GM19035 (cell line): Measurements from ENCODE around the gene DAZAP2.
"Not testable (repeated sequence)": the region's sequence is repeated elsewhere in the genome, so short reads cannot be mapped to it uniquely, and the experiment has no call there.

ENCODE experiments used
- ATAC-seq: cut with Tn5 transposase; IDR thresholded peaks from one replicate; pipeline ENCODE4 v1.9.1; 2021; ENCODE audit not compliant: unreplicated experiment

DAZAP2 gene

DNA sequence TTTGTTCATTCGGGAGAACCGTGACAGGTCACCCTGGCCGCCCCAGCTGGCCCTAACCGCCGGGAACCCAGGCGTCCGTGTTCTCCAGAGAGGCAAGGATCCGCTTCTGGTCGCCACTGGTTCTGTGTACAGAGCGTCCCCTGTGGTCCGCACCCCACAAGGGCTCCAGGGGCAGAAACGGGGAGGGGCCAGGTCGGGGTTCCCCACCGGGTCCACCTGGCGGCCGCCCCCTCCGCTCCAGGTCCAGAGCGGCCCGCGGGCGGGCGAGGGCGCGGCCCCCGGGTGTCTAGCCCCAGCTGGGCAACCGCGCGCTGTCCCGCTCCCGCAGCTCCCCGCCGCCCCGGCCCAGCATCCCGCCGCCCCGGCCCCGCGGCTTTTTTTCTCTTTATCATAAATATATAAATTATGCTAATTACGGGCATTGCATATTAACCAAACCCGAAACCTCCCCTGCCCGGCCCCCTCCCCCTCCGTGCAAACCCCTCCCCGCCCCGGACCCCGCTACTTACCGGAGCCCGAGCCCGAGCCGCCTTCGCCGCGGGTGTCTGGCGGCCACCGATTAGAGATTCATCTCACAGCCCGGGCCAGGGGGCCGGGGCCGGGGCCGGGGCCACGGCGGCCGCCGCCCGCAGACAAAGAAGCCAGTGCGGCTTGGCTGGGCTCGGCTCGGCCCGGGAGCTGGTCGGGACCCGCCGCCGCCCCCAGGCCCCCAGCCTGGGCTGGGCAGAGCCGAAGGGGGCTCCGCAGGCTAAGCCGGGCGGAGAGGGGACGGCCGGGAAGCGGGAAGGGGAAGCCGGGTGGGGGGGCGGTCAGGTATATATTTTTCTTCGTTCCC lies 21.3 kb upstream of the DAZAP2 start:
- ATAC-seq = peak; percentile 40

DNA sequence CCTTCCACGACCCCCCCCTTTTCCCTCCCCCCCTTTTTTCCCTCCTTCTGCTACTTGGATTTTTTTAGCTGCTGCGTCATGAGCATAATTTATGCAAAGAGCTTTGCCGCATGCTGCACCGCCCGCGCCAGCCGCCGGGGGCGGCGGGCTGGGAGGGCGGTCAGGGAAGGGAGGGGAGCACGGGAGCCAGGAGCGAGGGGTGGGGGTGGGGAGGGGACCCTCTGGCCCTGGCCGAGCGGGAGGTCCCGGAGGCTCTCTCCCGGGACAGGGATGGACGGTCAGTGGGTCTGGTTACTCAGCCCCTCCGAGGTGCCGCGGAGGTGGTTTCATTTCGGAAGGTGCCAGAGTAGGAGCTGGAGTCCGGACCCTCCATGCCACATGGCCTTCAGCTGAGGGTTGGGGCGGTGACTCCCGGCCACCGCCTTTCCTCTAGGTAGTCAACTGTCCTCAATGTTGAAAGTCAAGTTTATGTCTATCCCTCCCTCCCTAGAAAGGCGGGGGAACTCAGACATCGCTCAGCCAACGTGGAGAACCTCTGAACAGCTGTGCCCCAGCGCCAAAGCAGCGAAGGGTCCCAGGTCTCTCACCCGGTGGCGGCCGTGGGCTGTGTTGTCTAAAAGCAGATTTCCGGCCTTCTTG lies 20.5 kb upstream of the DAZAP2 start, which contains the start of gene POU6F1:
Gene POU6F1 (minus strand): TSS at position 95 of the 639 bp plus-strand sequence. CDS start 11,226 bp downstream, outside the sequence.
- ATAC-seq = peak; percentile 72

DNA sequence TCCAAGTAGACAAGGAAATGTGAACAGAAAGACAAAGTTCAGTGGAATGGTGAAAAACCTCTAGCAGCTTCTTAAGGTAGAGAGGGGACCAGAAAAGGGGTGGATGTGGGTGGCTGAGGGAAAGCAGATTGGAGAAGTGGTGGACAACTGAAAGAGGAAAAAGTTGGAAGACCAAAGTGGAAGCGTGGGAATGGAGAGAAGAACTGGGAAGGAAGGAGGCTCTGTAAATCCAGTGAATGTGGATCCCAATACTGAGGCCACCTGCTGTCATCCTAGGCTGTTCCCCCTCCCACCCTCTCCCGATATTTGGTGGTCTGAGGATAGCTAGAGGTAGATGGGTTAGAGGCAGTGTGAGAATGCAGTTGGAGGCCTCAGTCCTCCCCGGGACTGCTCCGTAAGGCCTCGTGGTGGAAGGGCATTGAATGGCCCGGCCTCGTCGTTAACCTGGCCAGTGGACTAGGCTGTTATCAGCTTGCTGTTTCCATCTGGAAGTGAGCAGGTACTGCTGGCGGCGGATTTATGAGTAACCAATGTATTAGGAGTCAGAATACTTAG lies 19.9 kb upstream of the DAZAP2 start:
- ATAC-seq = no peak

DNA sequence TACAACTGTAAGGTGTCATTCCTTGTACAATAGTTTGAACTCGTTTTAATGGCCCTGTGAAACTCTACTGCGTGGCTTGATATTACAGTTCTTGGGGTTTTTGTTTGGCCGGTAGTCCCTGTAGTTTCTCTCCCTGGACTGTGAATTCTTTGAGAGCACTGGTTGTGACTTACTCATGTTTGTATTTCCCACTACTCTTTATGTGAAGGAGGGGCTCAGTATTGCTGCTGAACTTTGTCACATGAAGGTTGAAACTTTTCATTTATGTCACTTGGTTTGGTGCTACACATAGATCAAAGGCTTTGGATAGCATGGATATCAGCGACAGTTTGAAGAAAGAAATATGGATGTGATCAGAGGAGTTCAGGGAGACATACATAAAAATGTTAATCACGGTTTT lies 19.3 kb upstream of the DAZAP2 start:
- no peak for ATAC-seq

DNA sequence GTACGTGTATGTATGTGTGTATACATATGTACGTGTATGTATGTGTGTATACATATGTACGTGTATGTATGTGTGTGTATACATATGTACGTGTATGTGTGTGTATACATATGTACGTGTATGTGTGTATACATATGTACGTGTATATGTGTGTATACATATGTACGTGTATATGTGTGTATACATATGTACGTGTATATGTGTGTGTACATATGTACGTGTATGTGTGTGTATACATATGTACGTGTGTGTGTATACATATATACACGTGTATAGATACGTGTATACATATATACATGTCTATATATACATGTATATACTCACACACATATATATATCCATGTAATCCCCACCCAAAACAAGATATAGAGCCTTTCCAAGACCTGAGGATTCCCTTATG lies 18.8 kb upstream of the DAZAP2 start:
- ATAC-seq = not testable (repeated sequence)

DNA sequence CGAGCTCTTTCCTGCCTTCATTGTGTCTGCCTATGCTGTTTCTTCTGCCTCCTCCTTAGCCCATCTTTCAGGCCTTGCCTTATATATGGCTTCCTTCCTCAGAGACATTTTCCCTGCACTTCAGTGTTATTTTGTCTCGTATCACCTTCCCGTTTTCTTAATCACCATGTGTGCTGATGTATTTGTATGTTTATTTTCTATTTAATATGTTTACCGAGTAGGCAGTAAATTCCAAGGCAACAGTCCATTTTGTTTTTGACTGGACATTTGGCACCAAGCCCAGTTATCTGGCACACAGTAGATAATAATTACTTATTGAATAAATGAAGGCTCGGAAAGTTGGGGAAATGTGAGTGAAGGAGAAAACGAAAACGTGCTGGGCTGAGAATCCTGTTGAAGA lies 16.2 kb upstream of the DAZAP2 start:
- no peak for ATAC-seq

DNA sequence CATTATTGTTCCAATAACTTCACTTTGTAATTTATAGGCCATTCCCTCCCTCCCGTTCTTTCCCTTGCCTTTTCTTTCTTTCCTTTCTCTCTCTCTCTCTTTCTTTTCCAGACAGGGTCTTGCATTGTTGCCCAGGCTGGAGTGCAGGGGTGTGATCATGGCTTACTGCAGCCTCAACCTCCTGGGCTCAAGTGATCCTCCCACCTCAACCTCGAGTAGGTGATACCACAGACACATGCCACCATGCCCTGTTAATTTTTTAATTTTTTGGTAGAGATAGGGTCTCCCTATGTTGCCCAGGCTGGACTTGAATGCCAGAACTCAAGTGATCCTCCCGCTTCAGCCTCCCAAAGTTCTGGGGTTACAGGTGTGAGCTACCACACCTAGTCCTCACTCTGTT lies 14.0 kb upstream of the DAZAP2 start:
- no peak for ATAC-seq

DNA sequence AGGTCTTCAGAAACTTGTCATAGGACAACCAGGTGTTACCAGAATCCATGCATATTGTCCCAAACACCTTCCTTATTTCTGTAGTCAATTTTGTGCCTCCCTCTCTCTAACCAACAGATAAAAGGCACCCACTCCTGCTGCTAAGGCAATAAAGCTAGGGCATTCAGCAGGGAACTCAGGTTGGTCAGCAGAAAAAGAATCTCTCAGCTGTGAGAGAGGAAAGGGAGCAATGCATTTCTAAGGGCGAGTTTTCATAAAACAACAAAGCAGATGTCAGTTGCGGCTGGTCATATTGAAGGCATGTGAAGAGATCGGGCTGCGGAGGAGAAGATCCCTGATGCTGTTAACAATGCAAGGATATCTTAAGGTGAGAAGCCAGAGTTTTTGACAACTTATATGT lies 13.4 kb upstream of the DAZAP2 start:
- ATAC-seq = no peak

DNA sequence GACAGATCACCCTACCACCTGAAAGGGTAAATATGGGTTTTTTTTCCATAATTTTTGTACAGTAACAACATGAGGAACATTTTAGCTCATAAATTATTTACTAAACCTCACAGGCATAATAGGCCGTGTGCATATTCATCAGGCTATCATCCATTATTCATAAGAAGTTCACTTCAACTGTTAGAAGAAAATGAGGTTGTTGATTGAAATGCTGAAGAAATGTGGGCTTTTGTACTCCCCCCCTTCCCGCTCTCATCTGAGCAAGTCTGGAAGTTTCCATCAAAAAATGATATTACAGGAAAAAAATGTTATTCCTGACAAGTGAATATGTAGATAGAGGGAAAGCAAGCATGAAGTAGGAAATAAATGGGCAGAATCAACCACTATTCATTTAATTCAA lies 12.9 kb upstream of the DAZAP2 start:
- no peak for ATAC-seq

DNA sequence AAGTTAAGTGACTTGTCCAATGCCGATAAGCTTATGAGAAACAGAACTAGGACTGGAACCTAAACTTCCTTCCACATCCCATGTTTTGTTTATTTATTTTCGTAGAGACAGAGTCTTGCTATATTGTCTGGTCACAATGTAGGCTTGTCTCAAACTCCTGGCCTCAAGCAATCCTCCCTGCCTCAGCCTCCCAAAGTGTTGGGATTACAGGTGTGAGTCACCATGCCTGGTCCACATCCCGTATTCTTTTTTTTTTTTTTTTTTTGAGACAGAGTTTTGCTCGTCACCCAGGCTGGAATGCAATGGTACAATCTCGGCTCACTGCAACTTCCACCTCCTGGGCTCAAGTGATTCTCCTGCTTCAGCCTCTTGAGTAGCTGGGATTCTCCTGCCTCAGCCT lies 11.5 kb upstream of the DAZAP2 start:
- not testable (repeated sequence) for ATAC-seq

DNA sequence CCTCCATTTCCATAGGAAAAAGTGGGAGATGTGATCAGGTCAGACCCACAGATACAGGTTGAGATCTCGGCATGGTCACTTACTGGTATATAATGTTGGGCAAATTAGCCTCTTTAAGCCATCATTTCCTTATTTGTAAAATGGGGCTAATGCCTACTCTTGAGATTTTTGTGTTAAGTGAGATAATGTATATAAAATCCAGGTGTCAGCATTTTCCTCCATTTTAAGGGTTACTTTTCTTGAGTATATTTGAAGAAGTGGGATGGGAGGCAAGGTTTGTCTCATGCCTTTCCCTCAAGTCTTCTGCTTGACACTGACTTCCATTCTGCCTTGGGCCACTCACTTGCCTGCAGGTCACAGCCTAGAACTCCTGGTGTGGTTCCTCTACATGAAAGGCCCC lies 10.7 kb upstream of the DAZAP2 start:
- no peak for ATAC-seq

DNA sequence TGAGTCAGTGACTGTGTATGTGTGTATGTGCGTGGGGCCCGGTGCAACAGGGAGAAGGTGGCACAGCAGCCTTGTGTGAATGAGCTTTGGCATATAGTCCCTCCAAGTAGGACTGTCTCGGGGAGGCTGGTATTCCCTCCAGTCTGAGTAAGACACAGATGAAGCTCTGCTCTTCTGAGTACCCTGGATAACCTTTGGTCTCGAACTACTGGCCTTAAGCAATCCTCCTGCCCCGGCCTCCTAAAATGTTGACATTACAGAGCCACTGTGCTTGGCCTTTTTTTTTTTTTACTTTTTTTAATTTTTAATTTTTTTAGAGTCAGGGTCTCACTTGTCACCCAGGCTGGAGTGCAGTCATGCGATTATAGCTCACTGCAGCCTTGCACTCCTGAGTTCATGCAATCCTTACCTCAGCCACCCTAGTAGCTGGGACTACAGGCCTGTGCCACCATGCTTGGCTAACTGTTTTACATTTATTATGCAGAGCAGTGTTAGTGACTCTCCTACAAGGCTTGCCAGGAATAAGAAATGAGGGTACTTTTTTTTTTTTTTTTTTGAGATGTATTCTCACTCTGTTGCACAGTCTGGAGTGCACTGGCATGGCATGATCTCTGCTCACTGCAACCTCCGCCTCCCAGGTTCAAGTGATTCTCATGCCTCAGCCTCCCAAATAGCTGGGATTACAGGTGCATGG lies 9.4 kb upstream of the DAZAP2 start:
- no peak for ATAC-seq

DNA sequence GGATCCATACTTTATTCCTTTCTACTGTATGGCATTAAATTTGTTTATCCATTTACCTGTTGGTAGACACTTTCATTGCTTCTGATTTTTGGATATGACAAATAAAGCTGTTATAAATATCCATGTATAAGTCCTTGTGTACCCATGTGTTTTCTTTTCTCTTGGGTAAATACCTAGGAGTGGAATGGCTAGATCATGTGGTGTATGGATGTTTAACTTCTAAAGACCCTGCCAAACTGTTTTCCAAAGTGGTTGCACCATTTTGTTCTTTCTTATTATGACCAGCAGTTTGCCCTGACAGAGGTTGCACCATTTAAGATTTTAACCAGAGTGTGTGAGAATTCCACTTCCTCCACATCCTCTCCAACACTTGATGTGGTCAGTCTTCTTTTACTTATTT lies 6.0 kb upstream of the DAZAP2 start:
- no peak for ATAC-seq

DNA sequence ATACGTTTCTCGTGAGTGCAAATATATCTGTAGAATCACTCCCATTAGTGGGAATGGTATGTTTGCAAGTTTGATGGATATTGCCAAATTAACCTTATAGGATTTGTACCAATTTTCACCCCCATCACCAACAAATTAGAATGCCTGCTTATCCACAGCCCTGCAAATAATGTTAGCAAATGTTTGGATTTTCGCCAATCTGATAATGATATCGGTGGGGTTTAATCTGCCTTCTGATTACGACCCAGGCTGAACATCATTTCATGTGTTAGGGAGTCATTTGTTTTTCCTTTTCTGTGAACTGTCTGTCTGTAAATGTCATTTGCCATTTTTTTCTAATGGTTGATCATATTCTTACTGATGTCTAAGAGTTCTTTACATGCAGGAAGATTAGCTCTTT lies 4.1 kb upstream of the DAZAP2 start:
- ATAC-seq = no peak

DNA sequence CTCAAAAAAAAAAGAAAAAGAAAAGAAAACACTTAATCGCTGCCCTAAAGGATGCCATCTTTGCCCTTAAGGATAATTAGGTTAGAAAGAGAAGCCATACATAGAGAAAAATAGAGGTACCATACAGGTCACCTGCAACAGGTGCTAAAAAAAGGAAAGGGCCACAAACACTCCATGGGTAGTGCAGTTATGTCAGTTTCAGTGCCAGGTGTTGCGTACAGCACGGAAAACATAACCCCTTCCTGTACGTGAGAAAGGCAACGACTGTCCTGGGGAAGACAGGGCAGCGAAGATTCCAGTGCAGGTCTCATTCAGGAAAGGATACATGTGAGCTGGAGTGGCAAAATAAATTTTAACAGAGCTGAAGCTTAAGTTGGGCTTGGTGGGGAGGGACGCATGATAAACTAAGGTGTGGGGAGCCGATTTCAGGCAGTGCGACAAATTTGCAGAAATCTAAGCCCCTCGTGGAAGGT lies 553 bp upstream of the DAZAP2 start:
- ATAC-seq = peak; percentile 2

DNA sequence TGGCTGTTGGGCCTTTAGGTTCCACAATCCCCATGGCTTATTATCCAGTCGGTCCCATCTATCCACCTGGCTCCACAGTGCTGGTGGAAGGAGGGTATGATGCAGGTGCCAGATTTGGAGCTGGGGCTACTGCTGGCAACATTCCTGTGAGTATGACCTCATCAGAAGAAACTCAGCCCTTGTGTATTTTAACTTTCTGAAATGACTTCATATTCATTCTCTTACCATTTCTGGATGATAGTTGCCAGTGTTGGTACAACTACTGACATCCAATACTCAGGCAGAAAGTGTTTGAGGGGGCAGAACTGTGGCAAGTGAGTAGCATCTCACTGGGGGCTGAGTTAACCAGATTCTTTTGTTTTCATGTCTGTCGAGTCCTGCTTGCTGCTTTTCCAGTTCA lies 2.3 kb downstream of the DAZAP2 start:
- no peak for ATAC-seq

DNA sequence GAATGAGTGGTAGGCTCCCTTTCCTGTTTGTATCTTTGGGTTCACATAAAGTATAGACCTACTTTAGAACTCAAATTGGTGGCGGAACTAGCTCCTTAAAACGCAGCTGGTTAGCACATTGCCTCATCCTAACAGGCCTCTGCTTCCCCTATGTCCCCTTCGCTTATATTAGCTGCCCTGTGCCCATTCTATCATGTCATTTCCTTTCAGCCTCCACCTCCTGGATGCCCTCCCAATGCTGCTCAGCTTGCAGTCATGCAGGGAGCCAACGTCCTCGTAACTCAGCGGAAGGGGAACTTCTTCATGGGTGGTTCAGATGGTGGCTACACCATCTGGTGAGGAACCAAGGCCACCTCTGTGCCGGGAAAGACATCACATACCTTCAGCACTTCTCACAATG lies 3.5 kb downstream of the DAZAP2 start:
- no peak for ATAC-seq

DNA sequence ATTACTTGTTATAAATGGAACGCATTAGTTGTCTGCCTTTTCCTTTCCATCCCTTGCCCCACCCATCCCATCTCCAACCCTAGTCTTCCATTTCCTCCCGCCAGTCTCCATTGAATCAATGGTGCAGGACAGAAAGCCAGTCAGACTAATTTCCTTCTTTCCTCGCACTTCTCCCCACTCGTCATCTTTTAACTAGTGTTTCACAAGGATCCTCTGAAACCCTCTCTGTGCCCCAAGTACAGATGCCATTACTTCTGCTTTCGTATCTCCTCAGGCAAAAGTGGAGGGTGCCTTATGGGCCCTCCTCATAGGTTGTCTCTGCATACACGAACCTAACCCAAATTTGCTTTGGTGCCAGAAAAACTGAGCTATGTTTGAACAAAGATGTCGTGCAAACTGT lies 4.2 kb downstream of the DAZAP2 start:
- no peak for ATAC-seq

DNA sequence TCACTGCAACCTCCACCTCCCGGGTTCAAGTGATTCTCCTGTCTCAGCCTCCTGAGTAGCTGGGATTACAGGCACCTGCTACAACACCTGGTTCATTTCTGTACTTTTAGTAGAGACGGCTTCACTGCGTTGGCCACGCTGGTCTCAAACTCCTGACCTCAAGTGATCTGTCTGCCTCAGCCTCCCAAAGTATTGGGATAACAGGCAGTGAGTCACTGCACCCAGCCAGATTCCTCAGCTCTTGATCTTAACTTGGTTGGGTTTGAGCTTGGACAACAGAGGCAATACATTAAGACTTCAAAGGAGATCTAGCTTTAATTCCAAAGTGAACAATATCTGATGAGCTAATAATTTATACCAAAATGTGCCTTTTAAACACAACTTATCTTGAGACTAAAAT lies 5.6 kb downstream of the DAZAP2 start:
- ATAC-seq = no peak

DNA sequence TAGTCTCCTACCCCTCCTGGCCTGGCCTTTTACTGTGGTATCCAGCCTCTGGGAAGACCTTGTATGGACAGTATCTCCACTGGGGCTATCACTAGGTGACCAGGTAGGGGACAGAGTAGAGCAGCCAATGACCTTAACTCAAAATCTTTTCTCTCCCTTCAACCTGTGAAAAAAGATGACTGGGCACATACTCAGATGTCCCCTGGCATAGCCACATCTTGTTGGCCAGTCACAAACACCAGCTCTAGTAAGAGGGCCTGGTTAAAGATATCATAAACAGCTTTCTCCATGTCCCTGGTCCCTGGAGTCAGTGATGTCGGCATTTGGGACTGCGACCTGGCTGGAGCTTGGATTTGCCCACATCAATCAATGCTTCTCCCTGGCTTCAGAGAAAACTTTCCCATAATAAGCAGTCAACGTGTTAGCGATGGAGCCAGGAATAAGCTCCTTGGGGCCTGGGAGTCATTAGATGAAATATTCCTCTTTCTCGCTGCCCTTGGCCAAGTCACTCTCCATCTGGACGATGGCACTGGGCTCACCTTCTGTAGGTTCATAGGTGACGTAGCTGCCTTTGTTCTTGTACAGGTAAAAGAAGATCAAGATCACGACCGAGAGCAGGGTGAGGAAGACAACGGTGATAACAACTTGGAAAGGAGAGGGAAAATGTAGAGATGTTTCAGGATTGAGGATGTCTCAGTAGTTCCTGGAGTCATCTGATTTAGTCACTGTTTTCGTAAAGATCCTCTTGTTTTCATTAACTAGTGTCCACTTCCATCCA lies 7.0 kb downstream of the DAZAP2 start:
- ATAC-seq = no peak
